Fibroblast of mammary gland (primary cell): ENCODE results near the gene FSIP1.

Experiments
- DNase-seq: peaks from one replicate; pipeline ENCODE4 v3.0.0-alpha.2; 2010; ENCODE audit warnings: low read depth
- H3K4me3 ChIP-seq: 2 replicates; pipeline ENCODE4 v1.5.1; 2011; ENCODE audit warnings: low read depth, mild to moderate bottlenecking, low read length, moderate library complexity; ENCODE audit not compliant: control insufficient read depth
- TF ChIP-seq, protein P1 (sequence below): conservative IDR thresholded peaks from 2 replicates; pipeline ENCODE4 v1.5.1; 2011; ENCODE audit warnings: low read depth, low read length, inconsistent platforms; ENCODE audit not compliant: control insufficient read depth, insufficient read depth

FSIP1 gene

DNA sequence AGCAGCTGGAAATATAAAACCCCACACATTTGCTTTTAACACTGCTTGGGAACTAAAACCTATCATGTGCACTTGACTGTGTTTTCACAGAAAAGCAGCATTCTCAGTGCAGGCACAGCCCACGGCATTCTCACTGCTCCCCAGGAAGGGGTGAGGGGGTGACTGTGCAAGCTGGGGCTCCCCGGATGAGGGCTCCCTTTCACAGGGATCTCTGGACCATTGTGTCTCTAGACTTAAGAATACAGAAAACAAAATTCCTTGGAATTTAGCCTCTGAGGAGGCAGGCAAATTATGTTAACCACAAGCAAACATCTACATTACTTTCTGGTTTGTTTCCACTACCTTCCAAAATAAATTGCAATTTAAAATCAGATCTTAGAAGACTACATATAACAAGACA, 100.3 kb downstream of the FSIP1 start:
- TF ChIP-seq, protein P1, sequence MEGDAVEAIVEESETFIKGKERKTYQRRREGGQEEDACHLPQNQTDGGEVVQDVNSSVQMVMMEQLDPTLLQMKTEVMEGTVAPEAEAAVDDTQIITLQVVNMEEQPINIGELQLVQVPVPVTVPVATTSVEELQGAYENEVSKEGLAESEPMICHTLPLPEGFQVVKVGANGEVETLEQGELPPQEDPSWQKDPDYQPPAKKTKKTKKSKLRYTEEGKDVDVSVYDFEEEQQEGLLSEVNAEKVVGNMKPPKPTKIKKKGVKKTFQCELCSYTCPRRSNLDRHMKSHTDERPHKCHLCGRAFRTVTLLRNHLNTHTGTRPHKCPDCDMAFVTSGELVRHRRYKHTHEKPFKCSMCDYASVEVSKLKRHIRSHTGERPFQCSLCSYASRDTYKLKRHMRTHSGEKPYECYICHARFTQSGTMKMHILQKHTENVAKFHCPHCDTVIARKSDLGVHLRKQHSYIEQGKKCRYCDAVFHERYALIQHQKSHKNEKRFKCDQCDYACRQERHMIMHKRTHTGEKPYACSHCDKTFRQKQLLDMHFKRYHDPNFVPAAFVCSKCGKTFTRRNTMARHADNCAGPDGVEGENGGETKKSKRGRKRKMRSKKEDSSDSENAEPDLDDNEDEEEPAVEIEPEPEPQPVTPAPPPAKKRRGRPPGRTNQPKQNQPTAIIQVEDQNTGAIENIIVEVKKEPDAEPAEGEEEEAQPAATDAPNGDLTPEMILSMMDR, result no peak
- no peak for DNase-seq
- no peak overlapping the region for H3K4me3 ChIP-seq

DNA sequence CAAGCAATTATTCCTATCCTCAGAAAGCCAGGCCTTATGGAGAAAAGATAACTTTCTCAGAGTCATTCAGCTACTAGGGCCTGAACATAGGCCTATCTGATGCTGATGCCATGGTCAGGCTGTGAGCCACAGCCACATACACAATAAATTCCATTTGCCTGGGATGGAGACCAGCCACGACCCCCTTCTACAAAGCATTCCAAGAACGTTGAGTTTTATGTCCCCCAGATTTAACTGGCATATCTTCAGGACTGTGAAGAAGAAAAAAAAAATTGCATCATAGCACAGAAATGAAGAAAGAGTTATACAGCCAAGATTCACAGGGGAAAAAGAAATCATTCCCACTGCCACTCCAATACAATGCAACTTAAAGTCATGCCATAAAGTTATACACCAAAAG, 101.8 kb downstream of the FSIP1 start:
- no peak for DNase-seq
- H3K4me3 ChIP-seq, result no peak overlapping the region

DNA sequence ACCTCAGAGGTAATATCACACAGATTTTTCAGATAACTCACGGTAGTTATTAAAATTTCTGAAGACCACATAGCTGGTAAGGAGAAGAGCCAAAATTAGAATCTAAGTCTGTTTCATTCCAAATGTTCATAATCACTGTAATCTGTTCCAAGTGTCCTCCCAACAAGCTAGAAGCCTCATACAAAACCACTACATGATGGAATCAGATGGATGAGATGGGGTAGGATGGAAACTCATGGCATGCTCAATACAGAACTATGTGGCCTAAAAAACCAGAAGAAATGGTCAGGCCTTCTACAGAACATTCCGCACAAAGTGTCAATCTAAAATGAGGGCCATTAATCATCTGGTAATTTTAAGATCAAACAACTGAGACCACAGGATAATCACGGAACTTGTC, 110.0 kb downstream of the FSIP1 start:
- no peak overlapping the region for H3K4me3 ChIP-seq
- TF ChIP-seq, protein P1, result no peak
- DNase-seq, result no peak

More for the DNA sequence above, 101.8 kb downstream of the FSIP1 start:
- TF ChIP-seq, protein P1, result no peak

DNA sequence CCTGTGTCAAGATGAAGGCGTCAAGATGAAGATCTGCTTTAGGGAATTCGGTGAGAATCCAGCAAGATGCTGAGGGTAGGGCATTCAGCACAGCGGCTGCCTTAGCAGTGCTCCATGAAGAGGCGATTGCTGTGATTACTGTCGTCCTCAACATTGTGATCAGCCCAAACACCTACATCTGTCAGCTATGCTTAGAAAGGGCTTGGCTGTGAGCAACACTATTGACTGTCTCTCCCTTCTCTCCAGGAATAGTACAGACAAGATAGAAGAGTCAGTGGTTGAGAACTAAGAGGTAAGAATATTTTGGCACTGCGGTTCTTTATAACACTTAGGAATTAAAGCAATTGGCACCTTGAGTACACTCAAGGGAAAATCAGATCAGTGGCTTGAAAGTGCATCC, 110.5 kb downstream of the FSIP1 start:
- no peak overlapping the region for H3K4me3 ChIP-seq
- no peak for DNase-seq
- TF ChIP-seq, protein P1, result no peak

DNA sequence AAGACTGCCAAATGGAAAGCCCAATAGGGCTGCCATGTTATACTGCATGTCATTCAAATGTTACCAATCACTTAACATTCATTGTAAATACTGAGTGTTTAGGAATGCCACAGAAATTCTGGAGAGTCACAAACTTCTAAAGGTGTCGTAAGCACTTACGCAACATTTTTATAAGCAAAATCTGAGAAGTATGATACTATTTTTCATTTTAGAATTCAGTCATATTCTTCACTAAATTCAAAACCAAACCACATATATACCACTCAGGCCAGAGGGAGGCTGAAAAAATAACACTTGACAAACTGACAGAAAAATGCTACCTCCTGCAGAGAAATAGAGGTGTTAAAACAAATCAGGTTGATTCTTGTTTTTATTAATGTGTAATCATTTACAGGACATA, 112.0 kb downstream of the FSIP1 start:
- H3K4me3 ChIP-seq, result no peak overlapping the region
- DNase-seq, result no peak
- TF ChIP-seq, protein P1, result no peak

DNA sequence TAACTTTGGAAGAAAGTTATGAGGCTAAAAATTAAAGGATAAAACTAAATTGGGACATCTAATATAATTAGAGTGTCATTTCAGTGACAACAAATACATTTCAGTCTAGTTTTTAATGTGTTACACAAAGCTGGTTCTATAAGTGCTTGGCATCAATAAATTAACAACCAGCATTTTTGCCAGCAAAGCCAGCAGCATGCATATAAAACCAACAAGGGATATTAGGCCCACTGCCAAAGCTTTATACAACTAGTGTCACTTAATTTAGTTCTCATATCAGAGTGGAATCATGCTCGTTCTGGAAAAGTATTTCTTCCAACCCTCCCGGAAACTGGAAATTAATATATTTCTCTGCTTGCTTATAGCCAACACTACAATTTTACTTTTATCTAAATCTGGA, 113.0 kb downstream of the FSIP1 start:
- no peak for DNase-seq
- no peak overlapping the region for H3K4me3 ChIP-seq
- TF ChIP-seq, protein P1, result no peak

DNA sequence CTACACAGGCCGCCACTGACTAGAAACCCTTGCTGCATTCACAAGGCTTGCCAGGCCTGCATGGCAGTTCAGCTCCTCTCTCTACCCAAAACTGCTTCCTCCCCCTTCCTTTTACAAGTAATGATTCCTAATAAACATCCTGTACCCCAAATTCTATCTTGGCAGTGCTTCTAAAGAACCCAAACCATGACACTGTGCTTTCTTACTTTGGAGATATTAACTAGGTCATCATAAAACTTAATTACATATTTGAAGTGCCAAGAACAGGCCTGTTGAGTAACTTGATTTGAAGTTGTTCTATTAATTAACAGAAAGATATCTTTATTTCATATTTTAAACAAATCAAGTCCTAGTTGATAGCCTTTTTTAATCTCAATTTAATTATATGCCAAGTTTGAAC, 113.4 kb downstream of the FSIP1 start:
- DNase-seq, result no peak
- TF ChIP-seq, protein P1, result no peak
- no peak overlapping the region for H3K4me3 ChIP-seq
